ENCODE results near the gene PCP2.

GRCh38 chr19:7663706-7664105 is 30.2 kb upstream of the PCP2 start:
- no peak for TF ChIP-seq POLR2A (IDR thresholded peaks at IDR 0.05; ENCODE audit: low read length)
- TF ChIP-seq GATA1 (IDR thresholded peaks at IDR 0.05; ENCODE audit: low read depth, low read length) = no peak

All from erythroblast (primary cell).